Activated naive CD4-positive, alpha-beta T cell treated with Interleukin-2 at 50 U/mL for 16 hours (primary cell): ENCODE data around the gene ABHD11.
A peak's percentile ranks its signal among the peaks of the same experiment; 100 is the strongest.
"Not testable (repeated sequence)": the region's sequence is repeated elsewhere in the genome, so short reads cannot be mapped to it uniquely, and the experiment has no call there.

Experiments
- DNase-seq: peaks from one replicate; pipeline ENCODE4 v3.0.0-alpha.2; 2020

ABHD11 gene

DNA sequence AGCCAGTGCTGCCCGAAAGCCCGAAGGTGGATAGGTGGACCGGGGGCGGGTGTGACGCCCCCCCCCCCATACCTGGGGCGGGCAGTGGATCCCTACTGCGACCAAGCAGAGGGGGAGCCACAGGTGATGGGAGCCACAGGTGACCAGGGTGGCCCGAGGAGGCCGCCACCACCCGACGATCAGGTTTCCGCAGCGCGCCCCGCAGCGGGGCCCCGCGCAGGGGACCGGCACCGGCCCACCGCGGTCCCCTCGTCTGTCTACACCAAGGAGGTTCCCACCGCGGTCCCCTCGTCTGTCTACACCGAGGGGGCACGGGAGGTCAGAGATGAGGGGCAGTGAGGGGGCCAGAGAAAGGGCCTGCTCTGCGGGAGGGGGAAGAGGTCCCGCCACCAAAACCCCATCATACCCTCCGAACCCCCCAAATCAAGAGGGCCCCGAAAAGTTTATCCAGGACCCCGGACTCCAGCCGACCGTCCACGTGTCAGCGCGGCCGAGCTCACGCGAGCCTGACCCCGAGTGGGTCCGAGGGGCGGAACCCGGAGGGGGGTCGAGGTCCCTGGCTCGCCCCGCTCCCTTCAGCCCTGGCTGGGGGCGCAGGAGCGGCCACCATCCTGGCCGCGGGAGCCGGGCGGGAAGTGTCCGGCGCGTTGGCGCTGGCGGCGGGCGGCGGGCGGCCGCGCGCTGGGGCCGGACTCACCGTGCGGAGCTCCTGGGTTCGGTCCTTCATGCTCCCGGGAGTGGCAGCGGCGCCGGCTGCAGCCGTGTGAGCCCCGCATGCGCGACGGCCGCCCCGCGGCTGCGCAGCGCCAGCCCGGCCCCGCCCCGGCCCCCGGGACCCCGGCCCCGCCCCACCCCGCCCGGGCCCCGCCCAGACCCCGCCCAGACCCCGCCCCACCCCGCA, 19.4 kb downstream of the ABHD11 start, which contains the start of gene STX1A:
Gene STX1A, minus strand, starts transcription at position 765 of the 901 bp plus-strand sequence. Its CDS starts 38 bp downstream, at position 727.
- DNase-seq, result peak; percentile 76

DNA sequence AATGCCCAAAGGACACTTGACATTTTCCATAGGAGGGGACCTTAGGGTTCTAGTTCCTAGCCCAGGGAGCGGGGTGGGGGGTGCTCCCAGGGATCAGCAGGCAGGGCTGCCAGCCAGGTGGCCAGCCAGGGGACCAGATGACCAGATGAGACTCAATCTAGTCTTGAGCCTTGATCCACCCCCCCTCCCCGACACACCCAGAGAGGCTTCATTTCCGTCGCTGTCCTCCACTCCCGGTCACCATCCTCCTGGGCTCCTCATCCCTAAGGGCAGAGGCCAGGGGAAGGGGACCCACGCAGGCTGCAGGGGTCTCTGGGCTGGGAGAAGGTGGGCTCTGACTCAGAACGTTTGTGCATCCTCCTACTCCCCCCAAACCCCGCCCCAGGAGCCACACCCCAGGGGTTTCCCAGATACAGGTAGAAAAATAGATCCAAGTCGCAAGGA, 20.1 kb downstream of the ABHD11 start:
- peak; percentile 45 for DNase-seq

GRCh38 chr7:73717991-73718405, 20.6 kb downstream of the ABHD11 start:
- DNase-seq, result peak; percentile 83

DNA sequence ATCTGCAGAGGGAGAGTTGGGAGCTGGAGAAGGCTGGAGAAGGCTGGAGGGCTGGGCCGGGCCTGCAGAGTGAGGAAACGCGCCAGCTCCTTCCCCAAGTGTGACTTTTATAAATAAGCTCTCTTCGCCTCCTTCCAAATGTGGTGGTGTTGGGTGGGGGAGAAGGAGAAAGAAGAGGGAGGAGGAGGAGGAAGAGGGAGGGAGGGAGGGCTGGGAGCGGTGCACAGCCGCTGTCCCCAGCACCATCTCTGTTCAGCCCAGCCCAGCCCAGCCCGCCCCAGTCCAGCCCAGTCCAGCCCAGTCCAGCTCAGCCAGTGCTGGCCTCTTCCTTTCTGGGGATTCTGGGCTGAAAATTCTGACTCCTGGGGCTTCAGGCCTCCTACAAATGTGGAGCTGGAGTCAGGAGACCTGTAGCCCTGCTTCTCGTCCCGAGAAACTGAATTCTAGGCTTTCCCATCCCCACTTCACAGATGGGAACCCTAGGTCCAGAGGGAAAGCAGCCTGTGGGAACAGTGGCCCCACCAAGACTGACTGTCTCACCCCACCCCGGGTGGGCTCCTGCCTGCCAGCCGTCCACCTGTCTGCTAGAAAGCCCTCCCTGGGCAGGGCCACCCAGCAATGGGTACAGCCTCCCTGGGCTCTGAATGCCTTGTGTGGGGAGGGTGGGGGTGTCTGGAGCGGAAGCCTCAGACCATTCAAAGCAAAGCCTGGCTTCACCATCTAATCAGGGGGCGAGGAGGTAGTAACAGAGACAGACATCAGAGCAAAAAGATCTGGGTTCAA, 21.4 kb downstream of the ABHD11 start:
- no peak for DNase-seq

- no peak for DNase-seq
Measured at GRCh38 chr7:73716318-73716890, 22.2 kb downstream of the ABHD11 start.

GRCh38 chr7:73715648-73716317, 22.8 kb downstream of the ABHD11 start:
- DNase-seq, result peak; percentile 58

- not testable (repeated sequence) for DNase-seq
Measured at GRCh38 chr7:73713319-73713718, 25.3 kb downstream of the ABHD11 start.

GRCh38 chr7:73712773-73713172, 25.8 kb downstream of the ABHD11 start:
- DNase-seq, result no peak

GRCh38 chr7:73708961-73709549, 29.5 kb downstream of the ABHD11 start:
- no peak for DNase-seq

GRCh38 chr7:73707045-73707631, 31.5 kb downstream of the ABHD11 start:
- no peak for DNase-seq

DNA sequence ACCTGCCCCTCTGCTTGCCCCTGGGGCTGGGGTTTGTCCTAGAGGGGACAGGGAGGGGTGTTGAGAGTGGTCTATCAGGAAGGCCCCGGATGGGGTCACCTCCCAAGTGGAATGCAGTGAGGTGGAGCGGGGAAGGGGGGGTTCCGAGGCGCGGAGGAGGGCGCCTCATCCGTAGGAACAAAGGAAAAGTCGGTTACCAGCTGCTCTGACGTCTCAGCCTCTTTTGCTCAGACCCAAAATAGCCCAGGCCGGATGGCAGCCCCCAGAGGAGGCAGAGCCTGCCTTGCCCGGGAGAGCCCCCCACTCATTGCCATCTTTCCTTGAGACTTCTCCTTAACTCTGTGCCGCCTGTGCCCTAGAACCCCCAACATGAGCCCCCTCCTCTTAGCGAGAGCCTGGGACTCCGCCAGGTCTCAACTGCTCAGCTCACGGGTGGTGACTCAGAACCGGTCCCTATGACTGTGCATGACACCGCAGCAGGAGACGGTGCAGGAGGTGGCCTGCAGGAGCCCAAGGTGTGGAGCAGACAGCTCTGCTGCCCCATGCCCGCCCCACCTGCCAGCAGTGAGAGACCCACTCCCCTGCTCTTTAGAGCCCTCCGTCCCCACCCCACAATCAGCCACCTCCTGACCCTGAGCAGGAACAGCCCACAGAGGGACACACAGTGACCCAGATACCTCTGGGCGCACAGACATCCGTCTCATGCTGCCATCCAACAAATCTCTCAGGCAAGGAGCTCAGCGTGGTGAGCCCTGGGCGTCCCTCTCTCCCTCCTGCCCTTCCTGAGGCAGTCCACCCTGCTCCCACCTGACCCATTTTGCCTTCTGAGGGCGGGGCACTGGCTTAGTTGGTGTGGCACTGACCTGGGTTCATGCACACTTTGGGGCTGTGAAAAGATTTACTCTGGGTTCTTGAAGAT, 32.2 kb downstream of the ABHD11 start:
- peak; percentile 47 for DNase-seq

DNA sequence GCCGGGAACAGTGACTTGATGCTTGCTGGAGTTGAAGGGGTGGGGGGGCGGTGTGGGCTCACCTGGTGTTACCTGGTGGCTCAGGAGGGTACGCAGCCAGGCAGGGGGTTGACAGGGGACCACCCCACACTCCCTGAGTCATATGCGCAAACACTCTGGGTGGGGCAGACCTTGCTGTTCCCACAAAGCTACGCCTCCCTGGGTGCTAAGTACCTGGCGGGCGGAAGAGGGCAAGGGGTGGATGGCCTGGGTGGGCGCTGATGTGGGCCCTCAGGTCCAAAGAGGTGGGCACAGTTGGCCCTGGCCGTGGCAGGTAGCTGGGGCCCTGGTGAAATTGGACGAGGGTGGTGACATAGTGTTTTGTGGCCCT, 33.1 kb downstream of the ABHD11 start:
- no peak for DNase-seq

GRCh38 chr7:73704640-73705550, 33.7 kb downstream of the ABHD11 start:
- no peak for DNase-seq

DNA sequence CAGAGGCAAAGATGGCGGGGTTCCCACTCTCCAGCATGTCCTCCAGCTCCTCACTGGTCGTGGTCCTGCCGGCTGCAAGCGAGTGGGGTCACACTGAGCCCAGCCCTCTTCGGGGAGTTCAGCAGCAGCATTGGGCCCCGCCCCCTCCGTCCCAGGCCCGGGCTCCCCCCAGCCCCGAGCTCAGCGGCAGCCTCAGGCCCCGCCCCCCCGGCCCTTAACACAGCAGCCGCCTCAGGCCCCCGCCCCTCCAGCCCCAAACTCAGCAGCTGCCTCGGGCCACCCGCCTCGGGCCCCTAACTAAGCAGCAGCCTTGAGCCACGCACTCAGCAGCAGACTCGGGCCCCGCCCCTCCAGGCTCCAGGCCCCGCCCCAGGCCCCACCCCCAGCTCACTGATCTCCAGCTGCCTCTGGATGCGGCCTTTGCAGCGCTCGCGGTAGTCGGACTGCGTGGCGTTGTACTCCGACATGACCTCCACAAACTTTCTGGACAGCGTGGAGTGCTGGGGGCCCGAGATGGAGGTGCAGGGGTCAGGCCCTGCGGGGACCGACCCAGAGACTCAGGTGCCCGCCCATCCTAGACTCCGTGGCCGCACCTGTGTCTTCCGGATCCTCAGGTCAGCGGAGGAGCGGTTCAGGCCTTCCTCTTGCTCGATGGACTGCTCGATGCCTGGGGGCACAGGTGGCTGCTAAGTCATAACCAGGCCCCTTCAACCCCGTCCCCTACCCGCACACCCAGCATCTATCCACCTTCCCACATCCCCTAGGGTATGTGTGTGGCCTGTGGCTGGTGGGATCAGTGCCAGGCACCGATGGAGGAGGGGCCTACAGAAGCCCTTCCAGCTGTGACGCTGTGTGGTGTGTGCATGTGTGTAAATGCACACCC, 34.6 kb downstream of the ABHD11 start:
- DNase-seq, result peak; percentile 27

GRCh38 chr7:73703225-73703624, 35.4 kb downstream of the ABHD11 start:
- no peak for DNase-seq

GRCh38 chr7:73702665-73703064, 35.9 kb downstream of the ABHD11 start:
- DNase-seq, result no peak

DNA sequence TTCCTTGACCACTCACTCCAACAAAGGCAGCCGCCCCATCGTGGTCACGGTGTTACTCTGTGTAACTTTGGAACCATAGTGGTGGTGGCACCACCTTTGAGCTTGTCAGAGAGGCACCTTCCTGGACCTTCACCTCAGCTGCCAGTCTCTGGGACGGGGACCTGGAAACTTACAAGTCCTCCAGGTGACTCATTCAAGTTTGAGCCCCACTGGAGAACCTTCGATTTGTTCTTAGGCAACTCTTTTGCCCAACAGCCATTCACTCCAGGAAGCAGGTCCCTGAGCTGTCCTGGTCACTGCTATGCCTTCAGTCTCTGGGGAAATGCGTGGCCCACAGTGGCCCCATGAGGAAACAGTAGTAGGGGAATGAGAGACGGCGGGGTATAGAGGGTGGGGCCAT, 36.4 kb downstream of the ABHD11 start:
- DNase-seq, result no peak

- DNase-seq, result peak; percentile 53
Measured at GRCh38 chr7:73701357-73701995, 37.1 kb downstream of the ABHD11 start.
